PC-3 (cell line): ENCODE data around the gene ADARB2. TPM values are rescaled to one million over a fixed set of nuclear protein-coding genes. Genes with fewer than 3 reads are reported as not detected.

Source experiments
- ATAC-seq: fragments of 200-7000 bp; cut with Tn5 transposase; 2 replicates; pipeline ENCODE4 v1.9.1; 2020; ENCODE audit warnings: mild to moderate bottlenecking, moderate library complexity
- BruUV-seq: library from RNA; stranded (reverse); fragments of 400-500 nt; replicated peaks from 2 replicates; lab custom pipeline; 2021; lab: Mats Ljungman, UMichigan
- CTCF ChIA-PET: fragments of 300-600 bp; sonication (Branson Sonifier 250); formaldehyde crosslinking; loops from one replicate; lab custom pipeline; 2022; ENCODE audit warnings: antibody characterized with exemption; lab: Charles Lee
- POLR2A ChIA-PET: fragments of 300-600 bp; sonication (Branson Sonifier 250); formaldehyde crosslinking; loops from one replicate; lab custom pipeline; 2022; ENCODE audit warnings: antibody characterized with exemption; ENCODE audit not compliant: unreplicated experiment; lab: Charles Lee
- DNase-seq: peaks from one replicate; pipeline ENCODE4 v3.0.0-alpha.2; 2015
- H2AFZ ChIP-seq: fragments of 300-600 bp; sonication (generic); 2 replicates; pipeline ENCODE4 v1.6.0; 2016; ENCODE audit warnings: antibody characterized with exemption, low read length
- H3F3A ChIP-seq: fragments of 300-600 bp; sonication (generic); one replicate; pipeline ENCODE4 v1.6.0; 2017; ENCODE audit warnings: antibody characterized with exemption, low read length, control low read depth, mild to moderate bottlenecking; ENCODE audit not compliant: unreplicated experiment
- H3K27ac ChIP-seq: fragments of 300-600 bp; sonication (generic); 2 replicates; pipeline ENCODE4 v1.5.1; 2016; ENCODE audit warnings: mild to moderate bottlenecking, low read length
- H3K27me3 ChIP-seq: fragments of 300-600 bp; sonication (generic); 2 replicates; pipeline ENCODE4 v1.6.1; 2016; ENCODE audit warnings: low read length, mixed read lengths
- H3K36me3 ChIP-seq: fragments of 300-600 bp; sonication (generic); 2 replicates; pipeline ENCODE4 v1.6.1; 2016; ENCODE audit warnings: low read depth, mixed run types, low read length, mixed read lengths
- H3K4me1 ChIP-seq: fragments of 300-600 bp; sonication (generic); 2 replicates; pipeline ENCODE4 v1.5.1; 2016; ENCODE audit warnings: low read length; ENCODE audit not compliant: insufficient read depth
- H3K4me2 ChIP-seq: fragments of 300-600 bp; sonication (generic); 2 replicates; pipeline ENCODE4 v1.6.0; 2016; ENCODE audit warnings: low read length
- H3K4me3 ChIP-seq: fragments of 300-600 bp; sonication (generic); 2 replicates; pipeline ENCODE4 v1.5.1; 2016; ENCODE audit warnings: mild to moderate bottlenecking, low read length, mixed read lengths
- H3K79me2 ChIP-seq: fragments of 300-600 bp; sonication (generic); 2 replicates; pipeline ENCODE4 v1.6.1; 2017; ENCODE audit warnings: low read length, mixed read lengths
- H3K9ac ChIP-seq: fragments of 300-600 bp; sonication (generic); 2 replicates; pipeline ENCODE4 v1.6.0; 2016; ENCODE audit warnings: mild to moderate bottlenecking, low read length
- H3K9me2 ChIP-seq: fragments of 300-600 bp; sonication (generic); replicated peaks from 2 replicates; pipeline ENCODE4 v1.6.1; 2016; ENCODE audit warnings: mixed run types, low read length, mixed read lengths
- H3K9me3 ChIP-seq: fragments of 300-600 bp; sonication (generic); 2 replicates; pipeline ENCODE4 v1.6.1; 2016; ENCODE audit warnings: low read length, mixed read lengths
- H4K20me1 ChIP-seq: fragments of 300-600 bp; sonication (generic); 2 replicates; pipeline ENCODE4 v1.6.1; 2016; ENCODE audit warnings: low read length, mixed read lengths
- EZH2 ChIP-seq: fragments of 300-600 bp; sonication (generic); IDR thresholded peaks from one replicate; pipeline ENCODE4 v1.6.1; 2017; ENCODE audit warnings: antibody characterized with exemption, mild to moderate bottlenecking, low read length; ENCODE audit not compliant: unreplicated experiment
- EZH2phosphoT487 ChIP-seq: fragments of 300-600 bp; sonication (generic); IDR thresholded peaks from 2 replicates; pipeline ENCODE4 v1.6.1; 2018; ENCODE audit warnings: mild to moderate bottlenecking, antibody characterized with exemption, low read length, borderline replicate concordance
- intact Hi-C: fragments of 100-400 bp; cut with micrococcal nuclease; formaldehyde crosslinking; loops from 2 replicates; pipeline ENCODE4 v1.9.0; 2023
- total RNA-seq: library from RNA; depleted of rRNA; stranded (reverse); fragments of >200 nt; gene quantifications from 2 replicates; pipeline ENCODE4 v1.2.3, GENCODE V29; 2014
- TF ChIP-seq, protein P1 (sequence below): fragments of 300-600 bp; sonication (generic); conservative IDR thresholded peaks from 2 replicates; pipeline ENCODE4 v1.5.1; 2017; ENCODE audit warnings: antibody characterized with exemption, low read depth, mild to moderate bottlenecking, low read length

The ADARB2 gene
- total RNA-seq, 1 experiment from 2014 or later: not detected

DNA sequence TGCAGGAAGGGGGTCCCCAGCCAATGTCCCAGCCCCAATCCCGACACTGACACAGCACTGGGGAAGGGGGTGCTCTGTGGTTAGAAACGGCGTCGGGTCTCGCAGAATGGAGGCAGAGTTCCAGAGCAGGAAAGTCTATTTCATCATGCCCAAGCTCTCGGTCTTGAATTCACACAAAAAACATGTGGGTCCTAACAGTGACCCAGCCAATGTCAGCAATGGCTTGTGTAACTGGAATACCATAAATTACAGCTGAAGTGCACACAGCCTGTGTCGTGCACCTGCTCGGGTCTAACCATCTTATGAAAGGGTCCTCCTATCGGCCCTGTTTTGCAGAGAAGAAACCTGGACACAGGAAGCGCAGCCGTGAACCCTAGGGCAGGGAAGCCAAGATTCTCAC lies 324.1 kb downstream of the ADARB2 start:
- TF ChIP-seq, protein P1, sequence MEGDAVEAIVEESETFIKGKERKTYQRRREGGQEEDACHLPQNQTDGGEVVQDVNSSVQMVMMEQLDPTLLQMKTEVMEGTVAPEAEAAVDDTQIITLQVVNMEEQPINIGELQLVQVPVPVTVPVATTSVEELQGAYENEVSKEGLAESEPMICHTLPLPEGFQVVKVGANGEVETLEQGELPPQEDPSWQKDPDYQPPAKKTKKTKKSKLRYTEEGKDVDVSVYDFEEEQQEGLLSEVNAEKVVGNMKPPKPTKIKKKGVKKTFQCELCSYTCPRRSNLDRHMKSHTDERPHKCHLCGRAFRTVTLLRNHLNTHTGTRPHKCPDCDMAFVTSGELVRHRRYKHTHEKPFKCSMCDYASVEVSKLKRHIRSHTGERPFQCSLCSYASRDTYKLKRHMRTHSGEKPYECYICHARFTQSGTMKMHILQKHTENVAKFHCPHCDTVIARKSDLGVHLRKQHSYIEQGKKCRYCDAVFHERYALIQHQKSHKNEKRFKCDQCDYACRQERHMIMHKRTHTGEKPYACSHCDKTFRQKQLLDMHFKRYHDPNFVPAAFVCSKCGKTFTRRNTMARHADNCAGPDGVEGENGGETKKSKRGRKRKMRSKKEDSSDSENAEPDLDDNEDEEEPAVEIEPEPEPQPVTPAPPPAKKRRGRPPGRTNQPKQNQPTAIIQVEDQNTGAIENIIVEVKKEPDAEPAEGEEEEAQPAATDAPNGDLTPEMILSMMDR: no peak
- TF ChIP-seq EZH2: no peak
- no peak for TF ChIP-seq EZH2phosphoT487
- Histone ChIP-seq H3K9me2 (no peaks in the 10 kb centered on the region), H3K27me3 (0 out of 2 replicates have a peak, but pooled peaks cover 7% of the 10 kb centered on the region), H3K36me3 (no peaks in the 10 kb centered on the region), H2AFZ (no peak overlapping the region), H3K79me2 (no peaks in the 10 kb centered on the region), H3K27ac (no peak overlapping the region), H3K4me1 (no peaks in the 10 kb centered on the region), H3K4me3 (no peak overlapping the region), H4K20me1 (no peaks in the 10 kb centered on the region), H3K9ac (no peak overlapping the region), H3K9me3 (no peaks in the 10 kb centered on the region), H3K4me2 (no peak overlapping the region), H3F3A (no peaks in the 10 kb centered on the region)
- CTCF ChIA-PET: no interaction called here
- intact Hi-C loops: no loop called here
- DNase-seq (no peak), ATAC-seq (no peak)
- POLR2A ChIA-PET: no interaction called here
- BruUV-seq: no TSS peak

DNA sequence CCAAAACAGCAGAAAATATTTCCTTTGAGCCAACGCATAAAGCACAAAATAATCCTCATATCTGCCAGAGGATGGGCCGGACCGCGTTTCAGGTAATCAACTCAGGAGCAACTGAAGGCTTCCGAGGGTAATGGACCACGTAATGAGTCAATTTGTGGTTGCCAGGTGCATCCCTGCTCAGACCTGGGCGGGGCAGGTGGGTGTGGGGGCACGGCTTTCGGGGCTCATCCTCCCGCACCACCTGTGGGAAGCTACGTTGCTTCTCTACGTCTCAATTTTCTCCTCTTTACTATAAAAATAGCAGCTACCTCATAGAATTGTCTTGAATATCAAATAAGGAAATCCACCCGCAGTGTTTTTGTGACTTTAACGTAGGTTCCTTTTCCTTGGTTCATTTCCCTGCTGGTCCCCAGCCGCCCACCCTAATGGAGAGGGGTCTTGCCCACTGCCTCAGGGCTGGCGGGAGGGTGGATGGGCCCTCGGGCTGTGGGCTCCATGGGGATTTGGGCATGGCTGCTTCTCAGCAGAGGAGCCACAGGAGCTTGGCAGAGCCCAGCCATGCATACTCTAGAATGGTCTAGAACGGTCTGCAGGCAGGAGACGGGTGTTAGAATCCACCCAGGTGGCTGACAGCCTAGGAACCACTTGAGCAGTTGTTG lies 324.7 kb downstream of the ADARB2 start:
- Histone ChIP-seq H2AFZ (no peak overlapping the region), H3K27me3 (0 out of 2 replicates have a peak, but pooled peaks cover 7% of the 10 kb centered on the region), H3K36me3 (no peaks in the 10 kb centered on the region), H4K20me1 (no peaks in the 10 kb centered on the region), H3K9me3 (no peaks in the 10 kb centered on the region), H3F3A (no peaks in the 10 kb centered on the region), H3K9me2 (no peaks in the 10 kb centered on the region), H3K9ac (no peak overlapping the region), H3K79me2 (no peaks in the 10 kb centered on the region), H3K27ac (no peak overlapping the region), H3K4me1 (no peaks in the 10 kb centered on the region), H3K4me3 (no peak overlapping the region), H3K4me2 (no peak overlapping the region)
- ChIA-PET CTCF (no interaction called here), POLR2A (no interaction called here)
- TF ChIP-seq, protein P1: no peak
- TF ChIP-seq EZH2 (no peak), EZH2phosphoT487 (no peak)
- BruUV-seq: no TSS peak
- DNase-seq (no peak), ATAC-seq (no peak)
- intact Hi-C loops: no loop called here

DNA sequence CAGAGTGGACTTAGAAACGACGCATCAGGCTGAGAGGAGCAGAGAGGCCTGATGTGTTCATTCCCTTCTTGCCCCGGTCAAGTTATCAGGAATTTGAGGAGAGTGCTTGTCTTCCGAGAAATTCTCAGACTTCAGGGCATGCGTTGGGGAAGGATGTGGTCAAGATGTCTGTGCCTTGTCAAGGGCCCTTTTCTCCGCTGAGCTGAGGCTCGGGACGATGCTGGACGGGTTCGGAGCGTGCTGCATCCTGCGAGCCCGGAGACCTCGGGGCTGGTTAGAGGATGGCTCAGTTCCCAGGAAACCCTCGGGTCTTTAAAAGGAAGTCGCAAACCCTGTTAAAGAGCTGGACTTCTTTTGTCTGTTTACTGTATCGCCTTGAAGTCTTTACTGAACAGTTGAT lies 325.4 kb downstream of the ADARB2 start:
- Histone ChIP-seq H3F3A (no peaks in the 10 kb centered on the region), H3K4me1 (no peaks in the 10 kb centered on the region), H2AFZ (no peak overlapping the region), H3K9me3 (no peaks in the 10 kb centered on the region), H3K9me2 (no peaks in the 10 kb centered on the region), H3K9ac (no peak overlapping the region), H3K36me3 (no peaks in the 10 kb centered on the region), H3K4me3 (no peak overlapping the region), H3K79me2 (no peaks in the 10 kb centered on the region), H4K20me1 (no peaks in the 10 kb centered on the region), H3K4me2 (no peak overlapping the region), H3K27ac (no peak overlapping the region), H3K27me3 (0 out of 2 replicates have a peak, but pooled peaks cover 7% of the 10 kb centered on the region)
- CTCF ChIA-PET: no interaction called here
- DNase-seq: no peak
- no TSS peak for BruUV-seq
- TF ChIP-seq, protein P1: no peak
- TF ChIP-seq EZH2: no peak
- no peak for TF ChIP-seq EZH2phosphoT487
- intact Hi-C loops: no loop called here
- ATAC-seq: no peak
- POLR2A ChIA-PET: no interaction called here
